ENCODE measurements around the gene ABCB6.
"Not testable (repeated sequence)": the region's sequence is repeated elsewhere in the genome, so short reads cannot be mapped to it uniquely, and the experiment has no call there.

The ABCB6 gene

DNA sequence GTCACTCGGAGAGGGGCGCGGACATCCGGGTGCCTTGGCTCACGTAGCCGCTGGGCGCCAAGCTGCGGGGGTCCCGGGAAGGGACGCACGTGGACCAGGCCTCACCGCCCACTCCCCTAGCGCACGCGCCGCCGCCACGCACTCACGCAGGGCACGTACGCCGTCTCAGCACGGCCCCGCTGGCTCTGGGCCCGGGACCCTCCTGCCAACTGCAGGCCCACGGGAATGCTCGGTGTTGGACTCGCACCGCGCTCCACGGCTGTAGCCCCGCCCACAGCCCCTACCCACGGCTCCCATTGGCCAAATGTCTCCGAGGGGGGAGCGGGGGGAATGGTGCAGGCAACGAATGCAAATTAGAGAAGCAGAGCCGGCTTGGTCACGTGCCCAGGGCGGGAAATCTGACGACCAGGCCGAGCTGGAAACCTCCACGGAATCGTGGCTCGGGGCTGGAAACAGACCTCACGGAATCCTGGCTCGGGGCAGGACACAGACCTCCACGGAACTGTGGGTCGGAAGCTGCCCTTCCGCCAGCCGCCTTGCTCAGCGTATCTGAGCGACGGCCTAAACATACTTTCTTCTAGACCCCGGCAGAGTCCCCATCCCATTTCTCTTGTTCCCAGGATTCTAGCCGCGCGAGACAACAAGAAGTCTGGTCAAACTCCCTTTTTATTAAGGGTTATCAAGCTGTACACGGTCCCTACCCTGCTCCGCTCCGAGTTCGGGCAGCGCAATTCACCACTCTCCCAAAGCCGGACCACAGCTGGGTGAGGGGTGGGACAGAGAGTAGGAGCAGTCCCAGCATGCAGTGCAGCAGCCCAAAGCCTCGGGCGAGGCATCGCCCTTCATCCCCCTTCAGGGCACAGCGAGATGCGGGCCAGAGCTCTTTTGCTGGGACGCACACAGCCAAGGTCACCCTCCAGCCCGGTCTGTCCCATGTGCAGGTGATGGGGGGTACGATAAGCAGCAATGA is at the start of gene ABCB6:
ABCB6 (minus strand) TSS at position 227 of the 970 bp plus-strand sequence. CDS start 285 bp downstream, outside the sequence.
- DNase-seq: peak; percentile 39

DNA sequence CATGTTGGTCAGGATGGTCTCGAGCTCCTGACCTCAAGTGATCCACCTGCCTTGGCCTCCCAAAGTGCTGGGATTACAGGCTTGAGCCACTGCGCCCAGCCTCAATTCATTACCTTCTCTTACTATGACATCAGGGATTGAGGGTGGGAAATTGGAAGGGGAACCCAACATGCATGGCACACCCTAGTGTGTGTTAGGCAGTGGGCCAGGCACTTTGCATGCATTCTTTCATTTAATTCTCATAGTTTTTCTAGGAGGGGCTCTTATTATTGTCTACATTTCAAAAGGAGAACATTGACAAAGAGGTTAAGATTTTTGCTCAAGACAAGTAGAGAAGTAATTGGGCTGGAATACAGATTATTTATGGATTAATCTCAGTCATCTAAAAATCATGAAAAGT is 49.5 kb upstream of the ABCB6 start:
- DNase-seq: no peak

DNA sequence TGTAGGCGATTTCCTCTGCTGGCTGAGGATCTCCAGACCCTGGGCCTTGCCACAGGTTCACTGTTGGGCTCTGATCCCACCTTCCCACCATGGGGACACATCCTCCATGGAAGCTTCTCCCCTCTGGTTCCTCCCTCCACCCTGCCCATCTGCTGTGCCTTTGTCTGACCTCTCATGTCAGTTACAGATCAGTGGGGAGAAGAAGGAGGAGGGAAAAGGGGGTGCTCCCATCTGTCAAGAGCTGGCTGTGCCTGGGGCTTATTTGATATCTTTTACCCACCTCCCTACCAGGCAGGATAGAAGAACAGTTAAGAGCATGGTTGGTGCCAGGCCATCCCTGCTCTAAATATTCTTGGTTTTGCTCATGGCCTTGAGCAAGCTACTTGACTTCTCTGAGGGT is 48.1 kb upstream of the ABCB6 start:
- no peak for DNase-seq

DNA sequence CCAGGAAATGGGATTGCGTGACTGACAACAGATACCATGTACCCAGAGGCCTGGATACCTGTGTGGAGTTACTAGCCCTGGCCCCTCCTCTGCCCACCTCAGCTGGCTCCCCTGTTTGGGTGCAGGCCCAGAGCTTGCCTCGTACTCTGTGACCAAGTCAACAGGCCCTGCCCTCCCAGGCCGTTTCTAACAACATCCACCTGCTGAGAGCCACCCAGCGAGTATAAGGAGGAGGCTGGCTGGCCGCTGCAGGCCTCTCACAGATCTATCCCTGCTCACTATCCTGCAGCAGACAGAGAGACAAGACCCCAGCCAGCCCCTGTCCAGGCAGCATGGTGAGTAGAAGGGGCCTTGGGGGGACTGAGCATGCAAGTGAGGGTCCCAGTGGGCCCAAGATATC is 47.5 kb upstream of the ABCB6 start:
- DNase-seq: no peak

DNA sequence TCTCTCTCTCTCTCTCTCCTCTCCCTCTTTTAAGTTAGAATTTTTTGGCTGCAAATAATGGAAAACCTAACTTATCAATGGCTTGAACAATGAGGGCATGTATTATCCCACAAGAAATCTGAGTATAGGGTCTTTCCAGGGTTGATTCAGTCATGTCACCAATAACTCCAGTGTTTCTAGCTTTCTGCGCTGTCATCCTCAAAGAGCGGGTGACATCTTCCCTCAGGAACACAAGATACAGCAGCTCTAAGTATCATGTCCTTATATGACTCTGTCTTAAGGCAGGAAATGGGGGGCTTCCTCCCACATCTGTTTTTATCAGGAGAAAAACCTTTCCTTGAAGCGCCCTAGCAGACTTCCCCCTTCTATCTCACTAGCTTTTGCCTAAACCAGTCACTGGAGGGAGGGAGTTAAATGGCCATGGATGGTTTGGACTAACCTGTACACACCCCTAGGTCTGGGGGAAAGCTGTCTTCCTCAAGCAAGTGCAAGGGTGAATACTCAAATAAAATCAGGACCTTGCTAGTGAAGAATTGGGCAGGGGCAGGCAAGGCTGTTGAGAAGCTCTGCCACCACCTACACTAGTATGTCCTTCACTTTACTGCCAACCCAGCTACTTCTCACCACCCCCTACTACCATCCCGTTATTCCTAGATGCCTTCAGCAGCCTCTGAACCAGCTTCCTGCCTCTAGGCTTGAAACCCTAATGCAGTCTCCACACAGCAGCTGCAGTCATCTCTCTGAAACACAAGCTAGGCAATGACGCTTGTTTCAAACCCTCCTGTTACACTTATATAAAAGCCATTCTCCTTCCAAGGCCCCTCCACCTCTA is 42.5 kb upstream of the ABCB6 start:
- no peak for DNase-seq

DNA sequence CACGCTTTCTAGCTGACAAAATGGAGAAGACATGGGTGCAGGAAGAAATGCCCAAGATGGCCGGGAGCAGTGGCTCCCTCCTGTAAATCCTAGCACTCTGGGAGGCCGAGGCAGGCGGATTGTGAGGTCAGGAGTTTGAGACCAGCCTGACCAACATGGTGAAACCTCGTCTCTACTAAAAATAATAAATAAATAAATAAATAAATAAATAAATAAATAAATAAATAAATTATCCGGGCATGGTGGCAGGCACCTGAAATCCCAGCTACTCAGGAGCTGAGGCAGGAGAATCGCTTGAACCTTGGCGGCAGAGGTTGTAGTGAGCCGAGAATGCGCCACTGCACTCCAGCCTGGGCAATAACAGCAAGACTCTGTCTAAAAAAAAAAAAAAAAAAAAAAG is 40.2 kb upstream of the ABCB6 start:
- not testable (repeated sequence) for DNase-seq

DNA sequence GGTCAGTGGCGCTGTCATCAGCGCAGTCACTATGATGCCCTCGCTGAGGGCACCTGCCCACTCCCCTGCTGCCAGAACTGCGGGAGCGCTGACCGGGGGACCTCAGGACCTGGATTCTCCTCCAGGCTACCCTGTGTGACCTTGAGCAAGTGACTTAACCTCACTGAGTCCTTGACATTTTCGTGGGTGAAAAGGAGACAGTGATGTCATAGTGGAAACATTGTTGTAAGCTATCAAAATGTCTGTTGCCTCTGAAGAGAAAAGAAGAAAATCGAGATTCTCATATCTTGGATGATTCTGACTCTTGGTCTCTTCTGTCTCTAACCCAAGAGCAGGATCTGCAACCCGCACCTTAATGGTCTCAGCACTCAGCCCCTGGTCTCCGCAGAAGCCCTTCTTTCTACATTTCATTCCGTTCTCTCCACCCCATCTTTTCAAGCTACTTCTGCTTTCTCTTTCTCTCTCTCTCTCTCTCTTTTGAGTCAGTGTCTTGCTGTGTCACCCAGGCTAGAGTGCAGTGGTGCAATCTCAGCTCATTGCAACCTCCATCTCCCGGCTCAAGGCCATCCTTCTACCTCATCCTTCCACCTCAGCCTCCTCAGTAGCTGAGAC is 35.9 kb upstream of the ABCB6 start:
- DNase-seq: peak; percentile 81

DNA sequence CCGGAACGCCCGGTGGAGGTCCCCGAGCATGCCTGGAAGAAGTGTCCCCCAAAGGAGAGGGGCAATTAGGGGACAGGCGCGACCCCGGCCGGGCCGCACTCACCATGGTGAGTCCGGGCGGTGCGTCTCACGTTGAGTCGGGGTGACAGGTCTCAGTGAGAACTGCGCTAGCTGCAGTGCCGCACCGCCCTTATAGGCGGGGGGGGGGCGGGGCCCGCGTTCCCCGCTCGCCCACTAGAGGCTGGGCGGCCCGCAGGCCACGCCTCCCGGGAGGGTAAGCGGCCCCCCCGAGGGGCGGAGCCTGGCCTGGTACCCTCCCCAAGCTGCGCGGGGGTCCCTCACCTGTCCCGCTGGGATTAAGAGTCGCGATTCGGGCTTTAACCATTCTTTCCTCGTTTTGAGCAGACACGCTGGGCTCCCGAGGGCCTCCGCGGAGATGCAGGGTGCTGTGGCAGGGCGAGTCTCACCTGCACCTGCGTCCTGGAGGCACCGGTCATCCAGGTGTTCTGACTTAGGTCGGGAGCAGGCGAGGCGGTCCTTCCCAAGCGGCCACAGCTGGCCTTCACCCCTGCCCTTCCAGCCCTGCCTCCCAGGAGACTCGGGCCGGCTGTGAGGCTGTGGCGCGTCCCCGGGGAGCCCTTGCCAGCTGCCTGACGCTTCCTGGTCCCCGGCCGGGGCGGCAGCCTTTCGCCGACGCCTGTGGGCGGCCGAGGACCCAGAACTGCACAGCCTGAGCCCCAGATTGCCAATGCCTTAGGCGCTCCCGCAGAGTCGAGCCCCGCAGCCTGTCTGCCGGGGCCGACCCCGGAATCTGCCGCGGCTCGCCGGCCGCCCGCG is 35.2 kb upstream of the ABCB6 start, which contains the start of gene TUBA4A:
TUBA4A (minus strand) TSS at position 166 of the 837 bp plus-strand sequence; CDS start at position 106, 60 bp downstream.
- DNase-seq: peak; percentile 69

DNA sequence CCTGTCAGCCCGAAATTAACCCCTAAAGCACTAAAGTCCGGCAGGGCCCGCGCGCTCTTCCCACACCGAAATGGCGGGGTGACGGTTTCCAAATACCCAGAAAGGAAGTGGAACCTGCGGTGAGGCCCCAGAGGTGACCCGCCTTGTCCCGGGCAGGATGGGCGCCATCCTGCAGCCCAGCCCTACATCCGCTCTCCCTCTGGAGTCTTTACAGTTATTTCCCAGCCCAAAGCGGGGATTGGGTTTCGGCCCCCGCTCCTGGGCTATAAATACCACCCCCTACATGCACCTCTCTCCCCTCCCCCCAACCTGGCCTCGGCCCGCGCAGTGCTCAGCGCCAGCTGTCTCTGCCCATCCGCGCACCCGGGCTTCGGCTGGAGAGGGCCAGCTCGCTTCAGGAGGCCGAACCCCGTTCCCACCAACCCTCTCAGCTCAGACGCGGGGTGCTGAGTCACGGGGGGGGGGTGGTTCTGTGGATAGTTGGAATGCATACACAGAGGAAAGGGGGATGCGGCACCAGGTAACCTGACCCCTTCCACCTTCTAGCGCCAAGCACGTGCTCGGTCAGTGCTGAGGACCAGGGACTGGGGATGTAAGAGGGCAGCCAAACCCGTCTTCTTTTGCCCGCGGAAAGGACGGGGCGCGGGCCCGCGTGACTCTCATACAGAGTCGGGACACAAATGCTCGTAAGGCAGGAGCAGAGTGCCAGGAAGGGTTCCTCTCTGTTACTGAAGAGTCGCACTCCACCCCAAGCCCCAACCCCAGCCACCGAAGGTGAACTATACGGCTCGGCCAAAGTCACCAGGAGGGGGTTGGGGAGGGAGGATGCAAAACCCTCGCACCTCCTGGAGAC is 34.4 kb upstream of the ABCB6 start, which contains the start of gene TUBA4B:
TUBA4B (plus strand) TSS at position 344 of the 853 bp plus-strand sequence; CDS start at position 509, 165 bp downstream.
- DNase-seq: peak; percentile 67

DNA sequence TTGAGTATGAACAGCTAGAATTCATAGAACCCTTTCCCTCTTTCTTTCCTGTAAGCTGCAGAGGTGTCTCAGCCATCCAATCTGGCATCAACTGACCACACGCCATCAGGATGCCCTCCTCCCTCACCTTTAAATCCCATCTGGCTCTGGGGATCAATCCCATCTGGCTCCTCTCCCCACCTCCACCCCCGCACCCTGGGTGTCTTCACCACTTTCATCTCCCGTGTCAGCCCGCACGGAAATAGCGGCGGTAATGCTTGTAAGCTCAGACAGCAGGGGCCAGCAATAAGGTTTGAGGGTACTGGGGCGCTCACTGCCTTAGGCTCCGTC is 33.8 kb upstream of the ABCB6 start:
- DNase-seq: no peak

DNA sequence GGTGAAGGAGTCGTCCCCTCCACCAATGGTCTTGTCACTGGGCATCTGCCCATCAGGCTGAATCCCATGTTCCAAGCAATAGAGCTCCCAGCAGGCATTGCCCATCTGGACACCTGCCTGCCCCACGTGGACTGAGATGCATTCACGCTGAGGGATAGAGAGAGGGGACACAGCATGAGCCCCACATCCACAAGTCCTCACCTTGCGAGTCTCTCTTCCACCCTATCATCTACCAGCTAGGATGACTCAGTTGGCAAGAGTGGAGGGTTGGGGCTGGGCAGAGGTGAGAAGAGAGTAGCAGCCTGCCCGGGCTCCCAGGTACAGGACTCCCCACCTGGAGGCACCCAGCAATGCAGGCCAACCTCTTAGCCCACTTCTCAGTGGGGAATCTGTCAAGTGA is 33.3 kb upstream of the ABCB6 start:
- no peak for DNase-seq

DNA sequence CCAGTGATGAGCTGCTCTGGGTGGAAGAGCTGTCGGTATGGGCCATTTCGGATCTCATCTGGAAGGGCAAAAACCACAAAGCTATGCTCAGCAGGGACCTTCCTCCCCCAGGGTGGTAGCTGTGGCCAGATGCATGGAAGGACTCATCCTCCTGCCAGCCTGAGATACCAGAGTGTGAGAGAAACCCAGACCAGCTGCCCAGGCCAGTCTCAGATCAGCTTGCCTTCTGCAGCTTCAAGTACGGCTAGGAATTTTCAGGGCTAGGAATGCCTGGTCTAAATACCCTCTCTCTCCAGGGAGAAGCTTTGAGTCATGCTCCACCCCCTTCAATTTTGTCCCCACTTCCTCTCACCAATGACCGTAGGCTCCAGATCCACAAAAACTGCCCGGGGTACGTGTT is 32.9 kb upstream of the ABCB6 start:
- peak; percentile 27 for DNase-seq

DNA sequence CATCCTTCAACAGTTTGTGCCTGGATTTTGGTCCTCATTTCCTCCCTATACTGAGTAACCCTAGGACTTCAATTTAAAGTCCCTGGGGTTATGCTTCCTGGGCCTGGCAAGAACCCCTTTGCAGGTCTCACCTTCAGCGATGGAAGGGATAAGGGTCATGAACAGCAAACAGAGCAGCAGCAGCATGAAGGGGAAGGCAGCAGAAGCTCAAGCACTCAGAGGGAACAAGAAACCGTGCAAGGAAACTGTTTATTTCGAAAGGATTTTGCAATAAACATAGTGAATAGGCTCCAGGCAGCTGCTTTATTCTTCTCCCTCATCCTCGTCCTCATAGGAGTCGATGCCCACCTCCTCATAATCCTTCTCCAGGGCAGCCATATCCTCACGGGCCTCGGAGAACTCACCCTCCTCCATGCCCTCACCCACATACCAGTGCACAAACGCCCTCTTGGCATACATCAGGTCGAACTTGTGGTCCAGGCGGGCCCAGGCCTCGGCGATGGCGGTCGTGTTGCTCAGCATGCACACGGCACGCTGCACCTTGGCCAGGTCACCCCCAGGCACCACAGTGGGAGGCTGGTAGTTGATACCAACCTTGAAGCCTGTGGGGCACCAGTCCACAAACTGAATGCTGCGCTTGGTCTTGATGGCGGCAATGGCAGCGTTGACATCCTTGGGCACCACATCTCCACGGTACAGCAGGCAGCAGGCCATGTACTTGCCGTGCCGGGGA is 31.5 kb upstream of the ABCB6 start:
- DNase-seq: peak; percentile 48

DNA sequence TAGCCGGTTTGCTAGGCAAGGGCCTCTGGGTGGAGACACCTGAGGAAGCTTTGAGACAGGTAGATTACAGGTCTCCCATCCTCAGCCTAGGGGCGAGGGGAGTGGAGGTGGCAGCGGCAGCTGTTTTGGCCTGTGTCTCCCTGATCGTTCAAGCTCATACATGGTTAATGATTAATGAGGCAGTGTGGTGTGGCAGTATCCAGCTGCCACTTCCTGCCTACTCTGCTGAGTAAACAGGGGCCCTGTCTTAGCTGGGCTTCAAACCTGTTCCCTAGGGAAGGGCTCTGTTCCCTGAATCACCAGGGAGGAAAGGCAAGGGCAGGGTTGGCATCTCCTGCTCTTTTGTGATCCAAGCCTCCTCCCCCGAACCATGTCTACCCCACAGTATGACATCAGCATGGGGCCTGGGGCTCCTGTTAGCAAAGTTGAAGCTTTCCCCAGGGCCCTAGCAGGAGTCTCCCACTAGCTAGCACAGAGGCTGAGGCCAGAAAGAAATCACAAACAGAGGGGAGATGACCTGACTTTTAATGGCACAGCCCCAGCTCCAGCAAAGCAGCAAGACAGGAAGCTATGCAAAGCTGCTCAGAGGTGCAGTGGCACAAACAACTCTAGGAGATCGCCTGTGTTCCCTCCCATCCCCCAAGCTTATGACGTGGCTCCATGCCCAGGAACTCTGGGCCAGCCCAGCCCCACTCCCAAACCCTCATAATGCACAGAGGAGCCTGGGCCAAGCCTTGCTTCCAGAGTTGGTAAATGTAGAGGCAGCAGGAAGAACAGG is 30.6 kb upstream of the ABCB6 start:
- peak; percentile 43 for DNase-seq

DNA sequence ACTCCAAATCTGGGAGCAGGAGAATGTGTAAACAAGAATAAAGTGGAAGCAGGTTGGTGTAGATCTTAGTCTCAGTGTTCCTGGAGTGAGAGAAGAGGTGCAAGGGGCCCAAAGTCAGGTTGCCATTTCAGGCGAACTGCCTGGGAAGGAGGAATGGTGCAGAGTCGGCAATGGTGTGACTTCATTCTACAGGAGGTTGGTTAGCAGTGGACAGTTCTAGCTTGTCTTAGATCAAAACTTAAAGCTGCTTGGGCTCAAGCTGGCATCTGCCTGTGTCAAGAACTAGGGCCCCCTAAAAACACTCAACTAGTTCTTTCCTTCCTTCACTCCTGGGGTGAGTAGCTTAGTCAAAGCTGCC is 30.1 kb upstream of the ABCB6 start:
- no peak for DNase-seq

DNA sequence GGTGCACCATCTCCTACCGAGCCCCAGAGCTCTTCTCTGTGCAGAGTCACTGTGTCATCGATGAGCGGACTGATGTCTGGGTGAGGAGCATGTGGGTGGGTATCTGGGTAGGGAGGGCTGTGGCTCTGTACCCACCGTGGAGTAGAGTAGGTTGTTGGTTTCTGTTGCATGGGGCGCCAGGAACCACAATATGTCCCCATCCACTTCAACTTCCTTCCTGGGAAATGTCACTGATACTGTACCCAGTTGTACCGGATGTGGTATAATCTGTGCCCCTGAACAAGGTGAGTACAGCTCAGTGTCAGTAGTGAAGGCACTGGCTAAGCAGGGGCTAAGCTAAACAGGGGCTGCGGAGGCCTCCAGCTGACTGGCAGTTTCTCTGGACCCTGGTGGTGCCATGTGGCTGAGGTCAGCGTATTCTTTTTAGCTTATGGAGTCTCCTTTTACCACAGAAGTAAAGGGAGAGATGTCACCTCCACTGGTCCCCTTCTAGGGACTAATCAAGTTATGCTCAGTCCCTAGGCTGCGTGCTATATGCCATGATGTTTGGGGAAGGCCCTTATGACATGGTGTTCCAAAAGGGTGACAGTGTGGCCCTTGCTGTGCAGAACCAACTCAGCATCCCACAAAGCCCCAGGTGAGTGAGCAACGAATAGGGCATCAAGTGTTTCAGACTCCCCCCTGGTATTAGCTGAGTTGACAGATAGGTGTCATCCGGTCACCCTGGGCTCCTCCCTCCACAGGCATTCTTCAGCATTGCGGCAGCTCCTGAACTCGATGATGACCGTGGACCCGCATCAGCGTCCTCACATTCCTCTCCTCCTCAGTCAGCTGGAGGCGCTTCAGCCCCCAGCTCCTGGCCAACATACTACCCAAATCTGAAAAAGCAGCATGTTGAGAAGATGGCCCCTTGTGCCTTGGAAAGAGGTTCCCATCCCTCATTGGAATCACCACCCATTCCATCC is 29.2 kb upstream of the ABCB6 start:
- DNase-seq: peak; percentile 44

DNA sequence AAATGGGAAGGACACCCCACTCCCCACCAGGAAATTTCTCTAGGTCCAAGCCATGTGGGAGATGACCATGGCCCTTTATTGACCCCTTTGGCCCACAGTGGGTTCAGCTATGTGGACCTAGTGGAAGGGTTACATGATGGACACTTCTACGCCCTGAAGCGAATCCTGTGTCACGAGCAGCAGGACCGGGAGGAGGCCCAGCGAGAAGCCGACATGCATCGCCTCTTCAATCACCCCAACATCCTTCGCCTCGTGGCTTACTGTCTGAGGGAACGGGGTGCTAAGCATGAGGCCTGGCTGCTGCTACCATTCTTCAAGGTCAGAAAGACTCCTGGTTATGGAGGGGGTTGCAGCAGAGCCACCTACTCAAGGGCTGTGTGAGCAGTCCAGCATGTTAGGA is 27.8 kb upstream of the ABCB6 start:
- DNase-seq: no peak

DNA sequence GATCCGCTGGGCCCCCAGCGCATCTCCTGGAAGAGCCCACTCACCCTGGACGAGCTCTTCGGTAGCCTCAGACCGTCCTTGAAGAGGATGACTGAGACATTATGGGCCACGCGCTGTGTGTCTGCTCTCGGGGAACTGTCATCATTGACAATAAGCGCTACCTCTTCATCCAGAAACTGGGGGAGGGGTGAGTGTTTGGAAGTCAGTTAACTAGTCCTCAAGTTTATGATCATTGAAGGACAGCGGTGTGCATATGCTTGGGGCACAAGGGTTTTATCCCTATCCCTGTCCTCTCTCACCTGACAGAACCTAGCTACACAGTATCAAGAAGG is 27.1 kb upstream of the ABCB6 start:
- DNase-seq: no peak

Data from MV-4-11 (cell line).